ENCODE results near the gene CATSPER1. TPM values are rescaled to one million over a fixed set of nuclear protein-coding genes. Genes with fewer than 3 reads are reported as not detected.

The CATSPER1 gene
- total and polyA plus RNA-seq, 2 experiments from 2014 or later, result not detected

- Histone ChIP-seq H3K4me1 (ENCODE audit: insufficient read depth) (no peaks in the 10 kb centered on the region), H4K20me1 (replicated peaks; ENCODE audit: insufficient read depth) (no peaks in the 10 kb centered on the region), H3K4me2 (no peak overlapping the region), H3K27me3 (ENCODE audit: insufficient read depth) (no peaks in the 10 kb centered on the region), H3K27ac (ENCODE audit: low read depth) (no peak overlapping the region), H3F3A (replicated peaks; ENCODE audit: low read depth) (no peaks in the 10 kb centered on the region), H3K4me3 (no peak overlapping the region), H3K79me2 (replicated peaks; ENCODE audit: insufficient read depth) (no peaks in the 10 kb centered on the region), H2AFZ (no peak overlapping the region), H3K36me3 (ENCODE audit: insufficient read depth) (no peaks in the 10 kb centered on the region), H3K9me2 (ENCODE audit: insufficient read depth) (no peaks in the 10 kb centered on the region)
- no peak for ATAC-seq
- Mint-ChIP-seq H3K27ac (no peak overlapping the region), H3K4me1 (no peaks in the 10 kb centered on the region), H3K27me3 (ENCODE audit: insufficient read depth, low read depth, poor library complexity) (peaks cover 5% of the 10 kb centered on the region), H3K36me3 (ENCODE audit: low read depth) (peaks cover 9% of the 10 kb centered on the region; the same call in 2 of the 3 replicates), H3K9me3 (peaks cover 27% of the 10 kb centered on the region), H3K4me3 (no peak overlapping the region)
- no peak for DNase-seq (ENCODE audit: low spot score)
- TF ChIP-seq EZH2 (IDR thresholded peaks at IDR 0.05; ENCODE audit: low read depth, unreplicated experiment), result no peak
- no peak for TF ChIP-seq NANOG (IDR thresholded peaks at IDR 0.05; ENCODE audit: borderline replicate concordance)
- TF ChIP-seq, protein P1, sequence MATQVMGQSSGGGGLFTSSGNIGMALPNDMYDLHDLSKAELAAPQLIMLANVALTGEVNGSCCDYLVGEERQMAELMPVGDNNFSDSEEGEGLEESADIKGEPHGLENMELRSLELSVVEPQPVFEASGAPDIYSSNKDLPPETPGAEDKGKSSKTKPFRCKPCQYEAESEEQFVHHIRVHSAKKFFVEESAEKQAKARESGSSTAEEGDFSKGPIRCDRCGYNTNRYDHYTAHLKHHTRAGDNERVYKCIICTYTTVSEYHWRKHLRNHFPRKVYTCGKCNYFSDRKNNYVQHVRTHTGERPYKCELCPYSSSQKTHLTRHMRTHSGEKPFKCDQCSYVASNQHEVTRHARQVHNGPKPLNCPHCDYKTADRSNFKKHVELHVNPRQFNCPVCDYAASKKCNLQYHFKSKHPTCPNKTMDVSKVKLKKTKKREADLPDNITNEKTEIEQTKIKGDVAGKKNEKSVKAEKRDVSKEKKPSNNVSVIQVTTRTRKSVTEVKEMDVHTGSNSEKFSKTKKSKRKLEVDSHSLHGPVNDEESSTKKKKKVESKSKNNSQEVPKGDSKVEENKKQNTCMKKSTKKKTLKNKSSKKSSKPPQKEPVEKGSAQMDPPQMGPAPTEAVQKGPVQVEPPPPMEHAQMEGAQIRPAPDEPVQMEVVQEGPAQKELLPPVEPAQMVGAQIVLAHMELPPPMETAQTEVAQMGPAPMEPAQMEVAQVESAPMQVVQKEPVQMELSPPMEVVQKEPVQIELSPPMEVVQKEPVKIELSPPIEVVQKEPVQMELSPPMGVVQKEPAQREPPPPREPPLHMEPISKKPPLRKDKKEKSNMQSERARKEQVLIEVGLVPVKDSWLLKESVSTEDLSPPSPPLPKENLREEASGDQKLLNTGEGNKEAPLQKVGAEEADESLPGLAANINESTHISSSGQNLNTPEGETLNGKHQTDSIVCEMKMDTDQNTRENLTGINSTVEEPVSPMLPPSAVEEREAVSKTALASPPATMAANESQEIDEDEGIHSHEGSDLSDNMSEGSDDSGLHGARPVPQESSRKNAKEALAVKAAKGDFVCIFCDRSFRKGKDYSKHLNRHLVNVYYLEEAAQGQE (IDR thresholded peaks at IDR 0.05; ENCODE audit: unreplicated experiment), result no peak
- TF ChIP-seq ZNF462 (CRISPR knock-in tag; IDR thresholded peaks at IDR 0.05), result no peak
- no peak for TF ChIP-seq ETS1 (IDR thresholded peaks at IDR 0.05)
- TF ChIP-seq CREB1 (CRISPR knock-in tag; IDR thresholded peaks at IDR 0.05; ENCODE audit: low read depth), result no peak
- TF ChIP-seq ZNF331 (CRISPR knock-in tag; IDR thresholded peaks at IDR 0.05; ENCODE audit: low read depth), result no peak
- no peak for TF ChIP-seq POLR2AphosphoS5 (IDR thresholded peaks at IDR 0.05; ENCODE audit: low read depth)
- no peak for TF ChIP-seq STAT1 (IDR thresholded peaks at IDR 0.05; ENCODE audit: unreplicated experiment)
- TF ChIP-seq EZH2phosphoT487 (IDR thresholded peaks at IDR 0.05; ENCODE audit: unreplicated experiment), result no peak
- TF ChIP-seq JUNB (IDR thresholded peaks at IDR 0.05; ENCODE audit: unreplicated experiment), result no peak
- TF ChIP-seq CTCF (conservative IDR thresholded peaks at IDR 0.05; ENCODE audit: low read depth in 2 of 2), result no peak
- TF ChIP-seq ZNF114 (CRISPR knock-in tag; IDR thresholded peaks at IDR 0.05), result no peak
Measured at GRCh38 chr11:66032957-66033735, 6.9 kb upstream of the CATSPER1 start.
